PC-9 (cell line): ENCODE results near the gene IGLL1. TPM values are rescaled to one million over a fixed set of nuclear protein-coding genes. Genes with fewer than 3 reads are reported as not detected.

ENCODE experiments used
- BruUV-seq: library from RNA; stranded (reverse); fragments of 400-500 nt; replicated peaks from 2 replicates; lab custom pipeline; 2021; lab: Mats Ljungman, UMichigan
- CTCF ChIA-PET: fragments of 300-600 bp; sonication (Branson Sonifier 250); formaldehyde crosslinking; loops from one replicate; lab custom pipeline; 2022; ENCODE audit warnings: antibody characterized with exemption; lab: Charles Lee
- POLR2A ChIA-PET: fragments of 300-600 bp; sonication (Branson Sonifier 250); formaldehyde crosslinking; loops from one replicate; lab custom pipeline; 2022; ENCODE audit warnings: antibody characterized with exemption; ENCODE audit not compliant: unreplicated experiment; lab: Charles Lee
- DNase-seq, 2 experiments: peaks; one replicate each; pipeline versions ENCODE4 v3.0.0 to v3.0.0-alpha.2; 2015 to 2022; ENCODE audit warnings: mixed read lengths in 1 of 2
- H2AFZ ChIP-seq: fragments of 200-600 bp; sonication (generic); 2 replicates; pipeline ENCODE4 v1.8.1; 2017; ENCODE audit warnings: antibody characterized with exemption
- H3F3A ChIP-seq: fragments of 200-600 bp; sonication (generic); 2 replicates; pipeline ENCODE4 v1.8.1; 2017; ENCODE audit warnings: antibody characterized with exemption, mild to moderate bottlenecking, low read depth; ENCODE audit not compliant: insufficient read depth
- H3K27ac ChIP-seq: fragments of 200-600 bp; sonication (generic); 2 replicates; pipeline ENCODE4 v1.6.1; 2016; ENCODE audit warnings: mixed run types
- H3K27me3 ChIP-seq: fragments of 200-600 bp; sonication (generic); 2 replicates; pipeline ENCODE4 v1.6.1; 2016; ENCODE audit warnings: low read depth, mixed run types; ENCODE audit not compliant: insufficient read depth
- H3K36me3 ChIP-seq: fragments of 200-600 bp; sonication (generic); 2 replicates; pipeline ENCODE4 v1.6.1; 2016; ENCODE audit warnings: low read depth, mixed run types
- H3K4me1 ChIP-seq: fragments of 200-600 bp; sonication (generic); replicated peaks from 2 replicates; pipeline ENCODE4 v1.6.1; 2016; ENCODE audit warnings: mixed run types; ENCODE audit not compliant: insufficient read depth
- H3K4me2 ChIP-seq: fragments of 200-600 bp; sonication (generic); 2 replicates; pipeline ENCODE4 v1.6.1; 2017; ENCODE audit warnings: mixed run types
- H3K4me3 ChIP-seq: fragments of 200-600 bp; sonication (generic); 2 replicates; pipeline ENCODE4 v1.6.1; 2016; ENCODE audit warnings: mixed run types
- H3K79me2 ChIP-seq: fragments of 200-600 bp; sonication (generic); 2 replicates; pipeline ENCODE4 v1.6.1; 2017; ENCODE audit warnings: low read depth, mixed run types
- H3K9me2 ChIP-seq: fragments of 200-600 bp; sonication (generic); 2 replicates; pipeline ENCODE4 v1.8.1; 2017; ENCODE audit warnings: mild to moderate bottlenecking; ENCODE audit not compliant: insufficient read depth
- H3K9me3 ChIP-seq: fragments of 200-600 bp; sonication (generic); 2 replicates; pipeline ENCODE4 v1.8.1; 2016; ENCODE audit warnings: low read depth; ENCODE audit not compliant: insufficient read depth
- H4K20me1 ChIP-seq: fragments of 200-600 bp; sonication (generic); 2 replicates; pipeline ENCODE4 v1.8.1; 2017; ENCODE audit not compliant: insufficient read depth
- EZH2 ChIP-seq: fragments of 200-600 bp; sonication (generic); IDR thresholded peaks from 2 replicates; pipeline ENCODE4 v1.8.0; 2017; ENCODE audit warnings: antibody characterized with exemption, low read depth
- intact Hi-C: fragments of 100-400 bp; cut with micrococcal nuclease; formaldehyde crosslinking; loops from one replicate; pipeline ENCODE4 v1.10.0; 2022; ENCODE audit not compliant: unreplicated experiment
- total RNA-seq: library from RNA; stranded (reverse); gene quantifications from 2 replicates; pipeline ENCODE4 v1.2.3, GENCODE V29; 2021
- TF ChIP-seq, protein P1 (sequence below): fragments of 200-600 bp; sonication (generic); conservative IDR thresholded peaks from 2 replicates; pipeline ENCODE4 v1.6.1; 2017; ENCODE audit warnings: mixed run types, antibody characterized with exemption, mild to moderate bottlenecking, moderate library complexity

The IGLL1 gene
- total RNA-seq, 1 experiment from 2014 or later, result not detected

DNA sequence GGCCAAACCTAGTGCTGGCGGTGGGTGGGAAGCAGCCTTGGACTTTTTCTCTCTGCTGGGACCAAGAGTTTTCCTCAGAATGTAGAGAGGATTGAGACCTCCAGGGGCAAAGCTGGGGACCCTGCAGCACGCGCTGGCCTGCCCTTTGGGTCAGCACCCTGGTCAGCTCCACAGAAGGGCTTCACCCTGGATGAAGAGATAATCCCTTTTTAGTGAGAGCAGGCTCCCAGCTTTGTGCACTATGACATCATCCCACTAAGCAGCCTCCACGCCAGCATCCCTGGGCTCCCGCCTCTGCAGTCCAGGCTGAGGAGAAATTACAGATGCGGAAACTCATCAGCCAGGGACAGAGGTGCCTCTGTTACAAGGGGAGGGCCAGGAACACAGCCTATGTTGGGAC is 28.5 kb upstream of the IGLL1 start:
- no peaks in the 10 kb centered on the region for H3K9me2 ChIP-seq
- H3K9me3 ChIP-seq, result no peaks in the 10 kb centered on the region
- no peaks in the 10 kb centered on the region for H3K4me1 ChIP-seq
- intact Hi-C loops, result no loop called here
- H3K27ac ChIP-seq, result no peak overlapping the region
- no peak overlapping the region for H3K4me3 ChIP-seq
- no peaks in the 10 kb centered on the region for H4K20me1 ChIP-seq
- no peak for TF ChIP-seq EZH2
- TF ChIP-seq, protein P1, sequence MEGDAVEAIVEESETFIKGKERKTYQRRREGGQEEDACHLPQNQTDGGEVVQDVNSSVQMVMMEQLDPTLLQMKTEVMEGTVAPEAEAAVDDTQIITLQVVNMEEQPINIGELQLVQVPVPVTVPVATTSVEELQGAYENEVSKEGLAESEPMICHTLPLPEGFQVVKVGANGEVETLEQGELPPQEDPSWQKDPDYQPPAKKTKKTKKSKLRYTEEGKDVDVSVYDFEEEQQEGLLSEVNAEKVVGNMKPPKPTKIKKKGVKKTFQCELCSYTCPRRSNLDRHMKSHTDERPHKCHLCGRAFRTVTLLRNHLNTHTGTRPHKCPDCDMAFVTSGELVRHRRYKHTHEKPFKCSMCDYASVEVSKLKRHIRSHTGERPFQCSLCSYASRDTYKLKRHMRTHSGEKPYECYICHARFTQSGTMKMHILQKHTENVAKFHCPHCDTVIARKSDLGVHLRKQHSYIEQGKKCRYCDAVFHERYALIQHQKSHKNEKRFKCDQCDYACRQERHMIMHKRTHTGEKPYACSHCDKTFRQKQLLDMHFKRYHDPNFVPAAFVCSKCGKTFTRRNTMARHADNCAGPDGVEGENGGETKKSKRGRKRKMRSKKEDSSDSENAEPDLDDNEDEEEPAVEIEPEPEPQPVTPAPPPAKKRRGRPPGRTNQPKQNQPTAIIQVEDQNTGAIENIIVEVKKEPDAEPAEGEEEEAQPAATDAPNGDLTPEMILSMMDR, result no peak
- peaks cover 31% of the 10 kb centered on the region for H3K27me3 ChIP-seq
- H2AFZ ChIP-seq, result no peak overlapping the region
- no TSS peak for BruUV-seq
- H3K4me2 ChIP-seq, result no peak overlapping the region
- ChIA-PET POLR2A (no interaction called here), CTCF (no interaction called here)
- H3F3A ChIP-seq, result no peaks in the 10 kb centered on the region
- H3K36me3 ChIP-seq, result no peaks in the 10 kb centered on the region
- no peak for DNase-seq
- no peaks in the 10 kb centered on the region for H3K79me2 ChIP-seq

DNA sequence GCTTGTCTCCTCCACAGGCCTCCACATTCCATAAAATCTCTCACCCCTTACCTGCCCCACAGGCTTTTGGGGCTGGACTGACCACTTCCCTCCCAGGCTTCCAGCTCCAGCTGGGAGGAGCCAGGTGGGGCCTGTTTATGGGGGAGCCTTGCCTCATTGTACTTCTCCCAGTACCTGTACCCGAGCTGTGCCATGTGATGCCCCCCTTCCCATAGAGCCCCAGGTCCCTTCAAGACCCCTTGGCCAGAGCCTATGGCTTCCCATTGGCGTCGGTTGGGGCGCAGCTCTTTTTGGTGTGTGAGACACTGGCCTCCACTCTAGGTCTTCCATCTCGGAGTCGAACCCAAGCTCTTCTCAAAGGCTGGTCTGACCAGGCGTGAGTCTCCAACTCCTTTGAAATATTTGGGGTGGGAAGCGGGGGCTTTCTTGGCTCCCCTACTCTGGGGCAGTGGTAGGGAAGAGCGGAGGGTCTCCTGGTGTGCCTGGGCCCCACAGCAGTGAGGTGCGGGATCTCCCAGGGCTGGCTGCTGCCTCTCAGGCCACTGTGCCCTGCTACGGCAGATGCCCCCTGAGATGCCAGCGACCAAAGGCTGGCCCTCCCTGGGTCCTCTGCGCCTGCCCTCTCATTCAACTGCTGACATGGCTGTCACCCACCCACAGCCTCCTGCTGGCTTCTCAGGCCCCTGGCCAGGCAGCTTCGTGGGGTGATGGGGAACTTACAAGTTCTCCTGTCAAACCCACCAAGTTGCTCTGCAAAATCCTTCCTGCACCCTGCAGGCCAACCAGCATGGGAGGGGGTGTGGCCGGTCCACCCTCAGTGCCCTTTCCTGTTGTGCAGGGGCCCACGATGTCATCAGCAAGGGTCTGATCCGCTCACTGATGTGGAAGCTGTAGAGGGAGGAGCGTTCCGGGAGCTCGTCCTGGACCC is 26.4 kb upstream of the IGLL1 start:
- Histone ChIP-seq H3K27me3 (peaks cover 39% of the 10 kb centered on the region), H3K9me3 (no peaks in the 10 kb centered on the region), H3K79me2 (no peaks in the 10 kb centered on the region), H3F3A (no peaks in the 10 kb centered on the region), H2AFZ (no peak overlapping the region), H3K4me2 (no peak overlapping the region), H4K20me1 (no peaks in the 10 kb centered on the region), H3K9me2 (no peaks in the 10 kb centered on the region), H3K4me3 (no peak overlapping the region), H3K4me1 (no peaks in the 10 kb centered on the region), H3K27ac (no peak overlapping the region), H3K36me3 (no peaks in the 10 kb centered on the region)
- CTCF ChIA-PET, result no interaction called here
- BruUV-seq, result no TSS peak
- POLR2A ChIA-PET, result no interaction called here
- DNase-seq, result no peak
- intact Hi-C loops, result no loop called here
- TF ChIP-seq, protein P1, result no peak
- TF ChIP-seq EZH2, result no peak

DNA sequence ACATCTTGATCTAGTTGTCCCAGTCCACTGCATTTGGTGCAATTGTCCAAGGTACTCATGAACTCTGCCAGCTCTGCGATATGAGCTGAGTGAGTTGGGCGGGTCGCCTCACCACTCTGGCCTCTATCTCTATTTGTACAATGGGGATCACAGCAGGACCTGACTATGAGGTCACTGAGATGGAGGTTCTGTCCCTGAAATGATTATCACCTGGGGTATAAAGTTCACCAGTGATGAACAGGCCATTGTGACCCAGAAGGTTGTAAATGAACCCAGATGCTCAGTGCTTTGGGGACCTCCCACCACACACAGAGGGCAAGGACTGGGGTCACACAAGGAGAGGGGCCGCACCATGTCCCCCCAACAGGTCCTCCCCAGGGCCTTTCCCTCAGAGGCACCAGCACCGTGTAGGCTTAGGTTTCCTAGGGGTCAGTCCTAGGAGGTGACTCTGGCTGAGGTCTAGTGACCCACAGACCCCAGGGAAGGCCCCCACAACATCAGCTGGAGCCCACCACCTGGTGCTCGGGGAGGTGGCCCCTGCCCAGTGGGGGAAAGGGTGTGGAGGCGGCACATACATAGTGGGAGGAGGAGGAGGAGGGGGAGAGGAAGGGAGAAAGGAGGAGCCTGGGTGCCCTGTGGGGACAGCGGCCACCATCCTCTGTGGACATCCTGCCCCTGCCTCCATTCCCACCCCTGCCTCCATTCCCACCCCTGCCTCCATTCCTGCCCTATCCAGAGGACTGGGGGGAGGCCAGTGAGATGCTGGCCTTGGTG is 25.0 kb upstream of the IGLL1 start:
- Histone ChIP-seq H3K9me2 (no peaks in the 10 kb centered on the region), H3K4me1 (no peaks in the 10 kb centered on the region), H3K4me3 (no peak overlapping the region), H3K79me2 (no peaks in the 10 kb centered on the region), H4K20me1 (no peaks in the 10 kb centered on the region), H2AFZ (no peak overlapping the region), H3K36me3 (no peaks in the 10 kb centered on the region), H3F3A (no peaks in the 10 kb centered on the region), H3K27me3 (peaks cover 39% of the 10 kb centered on the region), H3K9me3 (no peaks in the 10 kb centered on the region), H3K4me2 (no peak overlapping the region), H3K27ac (no peak overlapping the region)
- intact Hi-C loops, result no loop called here
- BruUV-seq, result no TSS peak
- no peak for DNase-seq
- CTCF ChIA-PET, result no interaction called here
- POLR2A ChIA-PET, result no interaction called here
- TF ChIP-seq, protein P1, result no peak
- no peak for TF ChIP-seq EZH2
